D721Med (cell line): ENCODE data around the gene TAMALIN.
A peak's percentile ranks its signal among the peaks of the same experiment; 100 is the strongest.

Experiments
- DNase-seq: peaks from one replicate; pipeline ENCODE4 v3.0.0; 2011; ENCODE audit warnings: low spot score; ENCODE audit not compliant: insufficient read length
- FAIRE-seq: peaks from 2 replicates; lab custom pipeline; 2011; peaks lifted over from hg19 to GRCh38; lab: Jason Lieb, UNC
- CTCF ChIP-seq: IDR thresholded peaks from 2 replicates; pipeline ENCODE4 v1.5.1; 2012; ENCODE audit warnings: mild to moderate bottlenecking, control low read depth; ENCODE audit not compliant: insufficient read depth; ENCODE audit errors: missing control alignments

Gene TAMALIN

GRCh38 chr12:52005903-52006703 lies 643 bp upstream of the TAMALIN start:
- DNase-seq (peak; percentile 33), FAIRE-seq (no peak)
- TF ChIP-seq CTCF = no peak

- TF ChIP-seq CTCF = no peak
- FAIRE-seq (no peak), DNase-seq (no peak)
Measured at GRCh38 chr12:52007158-52007921, 594 bp downstream of the TAMALIN start.

GRCh38 chr12:52007982-52008510 lies 1.3 kb downstream of the TAMALIN start:
- DNase-seq (no peak), FAIRE-seq (no peak)
- TF ChIP-seq CTCF = no peak

GRCh38 chr12:52009081-52009751 lies 2.5 kb downstream of the TAMALIN start:
- DNase-seq (no peak), FAIRE-seq (no peak)
- TF ChIP-seq CTCF = no peak

GRCh38 chr12:52010152-52010622 lies 3.4 kb downstream of the TAMALIN start:
- no peak for TF ChIP-seq CTCF
- no peak for DNase-seq

GRCh38 chr12:52010692-52011601 lies 4.2 kb downstream of the TAMALIN start:
- no peak for TF ChIP-seq CTCF
- FAIRE-seq (no peak), DNase-seq (no peak)

More at GRCh38 chr12:52010152-52010622, 3.4 kb downstream of the TAMALIN start:
- FAIRE-seq = no peak
